Endothelial cell of umbilical vein (primary cell): ENCODE data around the gene ALX1. TPM values are rescaled to one million over a fixed set of nuclear protein-coding genes. Genes with fewer than 3 reads are reported as not detected.

Source experiments
- BruUV-seq: library from RNA; stranded (reverse); fragments of 400-500 nt; replicated peaks from 2 replicates; lab custom pipeline; 2021; lab: Mats Ljungman, UMichigan
- CTCF ChIA-PET: fragments of 300-600, 350-600 bp; sonication (Branson Sonifier 250); formaldehyde crosslinking; loops from one replicate; lab custom pipeline; 2021; ENCODE audit warnings: antibody characterized with exemption, inconsistent platforms; lab: Charles Lee
- POLR2A ChIA-PET: fragments of 300-600, 350-600 bp; sonication (Branson Sonifier 250); formaldehyde crosslinking; loops from one replicate; lab custom pipeline; 2021; ENCODE audit warnings: antibody characterized with exemption, inconsistent platforms; lab: Charles Lee
- DNase-seq: peaks from one replicate; pipeline ENCODE4 v3.0.0-alpha.2; 2011; ENCODE audit warnings: low read depth, low spot score
- FAIRE-seq: peaks from 2 replicates; lab custom pipeline; 2011; peaks lifted over from hg19 to GRCh38; lab: Jason Lieb, UNC
- H2AFZ ChIP-seq: 2 replicates; pipeline ENCODE4 v1.6.0; 2012; ENCODE audit warnings: low read depth, low read length, control low read depth, inconsistent platforms
- H3K27ac ChIP-seq: 2 replicates; pipeline ENCODE4 v1.5.1; 2011; ENCODE audit warnings: low read depth, mild to moderate bottlenecking, control low read depth, low read length, moderate library complexity; ENCODE audit not compliant: insufficient read depth
- H3K27me3 ChIP-seq, 2 experiments: 2 replicates each; pipeline versions ENCODE4 v1.6.0 to v1.6.1; 2011; ENCODE audit warnings: low read length in 2 of 2, mixed read lengths in 1 of 2; ENCODE audit not compliant: control insufficient read depth in 2 of 2, insufficient read depth in 2 of 2
- H3K36me3 ChIP-seq, 2 experiments: 2 replicates in 1 of 2; 3 replicates in 1 of 2; pipeline ENCODE4 v1.5.1; 2011; ENCODE audit warnings: low read length in 2 of 2, mild to moderate bottlenecking in 1 of 2, moderate library complexity in 1 of 2; ENCODE audit not compliant: control insufficient read depth in 2 of 2, insufficient read depth in 2 of 2; ENCODE audit errors: extremely low read depth in 1 of 2
- H3K4me1 ChIP-seq: 3 replicates; pipeline ENCODE4 v1.5.1; 2011; ENCODE audit warnings: mild to moderate bottlenecking, low read length; ENCODE audit not compliant: control insufficient read depth, insufficient read depth; ENCODE audit errors: extremely low read depth
- H3K4me2 ChIP-seq: 2 replicates; pipeline ENCODE4 v1.6.1; 2011; ENCODE audit warnings: low read length, control low read depth, mixed read lengths; ENCODE audit not compliant: insufficient read depth
- H3K4me3 ChIP-seq, 3 experiments: fragments of 200-600 bp in 1 of 3; sonication (generic), shearing (Covaris generic) in 1 of 3; replicated peaks in 1 of 3; 2 replicates each; pipeline ENCODE4 v1.5.1; 2011 to 2016; ENCODE audit warnings: control low read depth in 3 of 3, low read length in 3 of 3, mild to moderate bottlenecking in 2 of 3, inconsistent platforms in 1 of 3, low read depth in 1 of 3, moderate library complexity in 1 of 3; ENCODE audit not compliant: insufficient read depth in 1 of 3
- H3K79me2 ChIP-seq: 2 replicates; pipeline ENCODE4 v1.6.0; 2012; ENCODE audit warnings: low read length, inconsistent platforms; ENCODE audit not compliant: control insufficient read depth, insufficient read depth
- H3K9ac ChIP-seq: replicated peaks from 2 replicates; pipeline ENCODE3; 2011; ENCODE audit warnings: low read length, control low read depth; ENCODE audit not compliant: insufficient read depth; ENCODE audit errors: extremely low read depth
- H3K9me1 ChIP-seq: replicated peaks from 3 replicates; pipeline ENCODE4 v1.6.0; 2011; ENCODE audit warnings: mild to moderate bottlenecking, low read length; ENCODE audit not compliant: control insufficient read depth, insufficient read depth; ENCODE audit errors: extremely low read depth
- H3K9me3 ChIP-seq: replicated peaks from 2 replicates; pipeline ENCODE4 v1.5.1; 2012; ENCODE audit warnings: low read length, inconsistent platforms; ENCODE audit not compliant: control insufficient read depth, insufficient read depth
- H4K20me1 ChIP-seq: replicated peaks from 2 replicates; pipeline ENCODE3; 2011; ENCODE audit warnings: mild to moderate bottlenecking, low read length; ENCODE audit not compliant: control insufficient read depth, insufficient read depth; ENCODE audit errors: extremely low read depth
- GATA2 ChIP-seq: IDR thresholded peaks from 2 replicates; pipeline ENCODE4 v1.7.0; 2011; ENCODE audit warnings: low read depth, mild to moderate bottlenecking, moderate library complexity, mixed read lengths, low read length; ENCODE audit not compliant: insufficient read length, insufficient read depth
- MAX ChIP-seq: IDR thresholded peaks from 2 replicates; pipeline ENCODE4 v1.6.1; 2011; ENCODE audit not compliant: insufficient read depth, insufficient read length
- MYC ChIP-seq: IDR thresholded peaks from one replicate; pipeline ENCODE4 v1.6.1; 2011; ENCODE audit warnings: mild to moderate bottlenecking, low read depth, low read length
- POLR2A ChIP-seq: IDR thresholded peaks from 2 replicates; pipeline ENCODE4 v1.6.1; 2012; ENCODE audit warnings: low read depth, mild to moderate bottlenecking, control low read depth, low read length
- dilution Hi-C: fragments of 300-500 bp; cut with MboI; formaldehyde crosslinking; loops from one replicate; pipeline ENCODE4 v1.15.0; 2019; ENCODE audit warnings: low sequenced_read_pairs; ENCODE audit not compliant: extremely low pct_ligation_motif_present
- intact Hi-C: fragments of 100-400 bp; cut with micrococcal nuclease; formaldehyde crosslinking; loops from one replicate; pipeline ENCODE4 v1.10.0; 2022
- polyA plus RNA-seq, 4 experiments: library from polyadenylated mRNA; depleted of rRNA in 3 of 4; stranded (reverse) in 3 of 4; unstranded in 1 of 4; fragments of >200 nt; gene quantifications; 2 replicates each; pipeline versions ENCODE4 v1.2.1 to v1.2.3, GENCODE V29; 2011 to 2012; ENCODE audit warnings: missing spikeins in 1 of 4
- total RNA-seq: library from RNA; stranded (reverse); gene quantifications from 2 replicates; pipeline ENCODE4 v1.2.3, GENCODE V29; 2021

Gene ALX1
- total and polyA plus RNA-seq, 2 donors (not counting 3 experiments of a cell fraction or from before 2014, with no cell fraction given), result 2.2 to 3.5 TPM

- ChIA-PET POLR2A (interaction anchor here (1.7 kb wide), 1 partner anchor 33 kb away, joined by 4 read pairs; no protein-coding TSS in a partner anchor), CTCF (interaction anchor here (1.0 to 2.1 kb wide), 6 partner anchors 10 to 189 kb away, joined by 3 to 9 read pairs (median 6); no protein-coding TSS in a partner anchor)
- no peaks in the 10 kb centered on the region for H3K9me1 ChIP-seq
- no peaks in the 10 kb centered on the region for H3K36me3 ChIP-seq
- H3K4me2 ChIP-seq, result peak overlapping the region; percentile 92
- H3K4me1 ChIP-seq, result peaks cover 5% of the 10 kb centered on the region
- H3K27ac ChIP-seq, result peak overlapping the region; percentile 72
- peak overlapping the region; percentile 49 to 84 (median 70) for H3K4me3 ChIP-seq
- no TSS peak for BruUV-seq
- dilution Hi-C loops (no loop called here), intact Hi-C loops (loop anchor here (2.0 to 10.0 kb wide), 3 partner anchors 97 to 365 kb away; partner anchors contain the start of gene SLC6A15)
- TF ChIP-seq MYC, result no peak
- no peak for FAIRE-seq
- no peaks in the 10 kb centered on the region for H3K9me3 ChIP-seq
- H3K79me2 ChIP-seq, result peaks cover 16% of the 10 kb centered on the region
- peak; percentile 57 for DNase-seq
- H4K20me1 ChIP-seq, result no peaks in the 10 kb centered on the region
- H2AFZ ChIP-seq, result peak overlapping the region; percentile 90
- H3K27me3 ChIP-seq, result peaks cover 20 to 31% of the 10 kb centered on the region in 2 experiments
- H3K9ac ChIP-seq, result peak overlapping the region; percentile 91
Observed at GRCh38 chr12:85279449-85280164, 413 bp upstream of the ALX1 start.

- H3K9ac ChIP-seq, result peak overlapping the region; percentile 91
- H3K79me2 ChIP-seq, result peaks cover 16% of the 10 kb centered on the region
- H4K20me1 ChIP-seq, result no peaks in the 10 kb centered on the region
- intact Hi-C loops (loop anchor here (2.0 to 10.0 kb wide), 3 partner anchors 99 to 366 kb away; partner anchors contain the start of gene SLC6A15), dilution Hi-C loops (no loop called here)
- peak overlapping the region; percentile 92 for H3K4me2 ChIP-seq
- no peaks in the 10 kb centered on the region for H3K9me1 ChIP-seq
- ChIA-PET POLR2A (interaction anchor here (1.7 kb wide), 1 partner anchor 35 kb away, joined by 4 read pairs; no protein-coding TSS in a partner anchor), CTCF (interaction anchor here (0.9 to 2.2 kb wide), 13 partner anchors 13 to 639 kb away, joined by 3 to 10 read pairs (median 6); no protein-coding TSS in a partner anchor)
- peak overlapping the region; percentile 72 for H3K27ac ChIP-seq
- no peaks in the 10 kb centered on the region for H3K36me3 ChIP-seq
- TF ChIP-seq POLR2A, result peak; percentile 37
- no peak for TF ChIP-seq MAX
- TF ChIP-seq GATA2, result peak; percentile 15
- FAIRE-seq (no peak), DNase-seq (peak; percentile 60)
- H3K4me3 ChIP-seq, result peak overlapping the region; percentile 49 to 84 (median 70)
- TSS peak; percentile 53 for BruUV-seq
- H3K9me3 ChIP-seq, result no peaks in the 10 kb centered on the region
- H2AFZ ChIP-seq, result peak overlapping the region; percentile 90
- H3K4me1 ChIP-seq, result peaks cover 5% of the 10 kb centered on the region
- peaks cover 20 to 28% of the 10 kb centered on the region in 2 experiments for H3K27me3 ChIP-seq
Observed at GRCh38 chr12:85280984-85281630, 1.1 kb downstream of the ALX1 start.
